Amniotic epithelial cell (primary cell): Measurements from ENCODE around the gene PRSS35.
"Not testable (repeated sequence)": the region's sequence is repeated elsewhere in the genome, so short reads cannot be mapped to it uniquely, and the experiment has no call there.

Source experiments
- DNase-seq: peaks from one replicate; pipeline ENCODE4 v3.0.0-alpha.2; 2010; ENCODE audit warnings: low read depth

PRSS35 gene, protein sequence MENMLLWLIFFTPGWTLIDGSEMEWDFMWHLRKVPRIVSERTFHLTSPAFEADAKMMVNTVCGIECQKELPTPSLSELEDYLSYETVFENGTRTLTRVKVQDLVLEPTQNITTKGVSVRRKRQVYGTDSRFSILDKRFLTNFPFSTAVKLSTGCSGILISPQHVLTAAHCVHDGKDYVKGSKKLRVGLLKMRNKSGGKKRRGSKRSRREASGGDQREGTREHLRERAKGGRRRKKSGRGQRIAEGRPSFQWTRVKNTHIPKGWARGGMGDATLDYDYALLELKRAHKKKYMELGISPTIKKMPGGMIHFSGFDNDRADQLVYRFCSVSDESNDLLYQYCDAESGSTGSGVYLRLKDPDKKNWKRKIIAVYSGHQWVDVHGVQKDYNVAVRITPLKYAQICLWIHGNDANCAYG

GRCh38 chr6:83511901-83512681 is at the start of gene PRSS35:
Gene PRSS35 (plus strand): TSS chr6:83512534. CDS start chr6:83523442, 10,908 bp downstream.
- peak; percentile 37 for DNase-seq

- DNase-seq = peak; percentile 76
Measured at GRCh38 chr6:83463886-83464285, 48.4 kb upstream of the PRSS35 start.

- DNase-seq = peak; percentile 38
Measured at GRCh38 chr6:83464381-83465140, 47.8 kb upstream of the PRSS35 start.

DNA sequence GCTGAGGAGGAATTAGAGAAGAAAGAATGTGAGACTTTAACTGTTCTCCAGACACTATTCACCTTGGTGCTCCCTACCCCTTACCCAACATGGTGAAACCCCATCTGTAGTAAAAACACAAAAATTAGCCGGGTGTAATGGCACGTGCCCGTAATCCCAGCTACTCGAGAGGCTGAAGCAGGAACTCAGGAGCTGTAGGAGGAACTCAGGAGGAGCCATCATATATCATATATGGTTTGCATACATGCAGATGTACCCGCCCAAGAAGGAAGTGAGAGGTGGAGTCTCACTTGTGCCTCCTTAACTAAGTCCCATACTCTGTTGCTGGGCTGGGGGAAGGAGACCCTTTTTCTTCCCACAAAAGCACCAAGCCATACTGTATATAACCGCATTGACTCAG is 46.0 kb upstream of the PRSS35 start:
- no peak for DNase-seq

DNA sequence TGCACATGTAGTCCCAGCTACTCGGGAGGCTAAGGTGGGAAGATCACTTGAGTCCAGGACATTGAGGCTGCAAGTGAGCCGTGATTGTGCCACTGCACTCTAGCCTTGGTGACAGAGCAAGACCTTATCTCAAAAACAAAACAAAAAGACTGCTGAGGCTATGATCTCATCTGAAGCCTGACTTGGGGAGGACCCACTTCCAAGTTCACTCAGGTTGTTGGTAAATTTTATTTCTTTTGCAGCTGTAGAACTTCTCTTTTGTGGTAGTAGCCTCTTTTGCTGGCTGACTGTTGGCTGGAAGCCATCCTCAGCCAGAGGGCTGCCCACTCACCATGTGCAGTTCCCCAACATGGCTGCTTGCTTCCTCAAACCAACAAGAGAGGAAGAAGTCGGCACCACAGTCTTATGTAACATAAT is 44.7 kb upstream of the PRSS35 start:
- no peak for DNase-seq

- DNase-seq = no peak
Measured at GRCh38 chr6:83470001-83470400, 42.3 kb upstream of the PRSS35 start.

GRCh38 chr6:83470587-83470986 is 41.7 kb upstream of the PRSS35 start:
- no peak for DNase-seq

DNA sequence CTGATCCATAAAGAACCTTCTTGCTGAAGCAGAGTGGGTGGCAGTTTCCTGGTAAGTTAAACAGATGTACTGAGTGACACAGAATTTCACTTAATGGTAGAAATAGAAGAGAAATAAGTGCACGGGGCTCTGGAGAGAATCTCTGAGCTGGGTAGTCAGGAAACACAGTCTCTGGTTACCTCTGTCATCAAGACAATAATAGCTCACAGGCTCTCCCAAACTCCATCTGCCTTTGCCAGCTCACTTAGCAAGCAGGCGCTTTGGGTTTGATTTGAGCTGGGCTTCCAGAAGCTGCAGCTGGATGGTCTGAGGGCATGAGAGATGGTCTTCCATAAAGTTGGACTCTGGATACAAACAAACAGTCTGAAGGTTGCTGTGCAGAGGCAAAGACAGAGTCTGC is 39.6 kb upstream of the PRSS35 start:
- no peak for DNase-seq

DNA sequence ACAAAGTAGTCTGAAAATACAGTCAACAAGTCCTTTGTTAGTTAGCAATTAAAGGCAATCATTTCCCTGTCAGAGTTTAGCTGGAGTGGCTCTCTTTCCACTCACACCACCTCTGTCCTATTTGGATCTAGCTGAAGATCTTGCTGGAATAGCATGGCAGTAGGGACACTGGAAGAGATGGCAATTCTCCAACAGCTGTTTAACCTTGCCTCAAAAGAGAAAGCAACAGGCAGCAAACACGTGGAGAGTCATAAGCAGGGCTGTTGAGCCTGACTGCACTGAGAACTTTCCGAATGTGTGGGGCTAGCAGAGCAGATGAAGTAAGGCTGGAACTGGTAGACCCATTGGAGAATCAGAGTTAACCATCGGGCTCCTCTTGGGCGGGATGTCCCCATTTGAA is 38.0 kb upstream of the PRSS35 start:
- DNase-seq = peak; percentile 6

- DNase-seq = no peak
Measured at GRCh38 chr6:83476971-83477370, 35.4 kb upstream of the PRSS35 start.

- DNase-seq = no peak
Measured at GRCh38 chr6:83479389-83479788, 32.9 kb upstream of the PRSS35 start.

DNA sequence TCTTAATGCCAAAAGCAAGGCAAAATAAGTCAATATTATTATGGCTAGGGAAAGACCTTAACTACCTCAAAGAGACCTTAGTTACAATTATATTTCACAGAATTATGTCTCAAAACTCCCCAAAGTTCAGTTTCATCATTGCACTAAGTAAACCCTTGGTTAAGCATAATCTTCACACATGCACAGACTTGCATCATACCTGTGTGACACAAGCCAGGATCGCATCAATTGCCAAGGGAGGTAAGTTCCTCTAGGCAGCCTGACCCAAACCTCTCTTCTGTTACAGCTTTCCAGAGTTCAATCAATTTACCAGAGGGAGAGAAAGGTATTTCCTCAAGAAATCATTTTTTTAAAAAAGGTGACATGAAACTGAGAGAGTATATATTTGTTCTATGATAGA is 31.9 kb upstream of the PRSS35 start:
- peak; percentile 5 for DNase-seq

DNA sequence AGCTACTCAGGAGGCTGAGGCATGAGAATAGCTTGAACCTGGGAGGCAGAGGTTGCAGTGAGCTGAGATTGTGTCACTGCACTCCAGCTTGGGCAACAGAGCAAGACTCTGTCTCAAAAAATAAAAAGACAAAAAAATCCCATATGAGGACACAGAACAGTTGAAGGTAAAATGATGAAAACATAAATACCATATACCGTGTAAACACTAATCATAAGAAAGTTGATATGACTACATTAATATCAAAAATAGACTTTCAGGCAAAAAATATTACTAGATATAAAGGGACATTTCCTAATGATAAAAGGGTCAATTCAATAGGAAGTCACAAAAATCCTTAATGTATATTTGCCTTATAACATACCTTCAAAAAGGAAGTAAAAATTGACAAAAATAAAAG is 30.4 kb upstream of the PRSS35 start:
- DNase-seq = not testable (repeated sequence)

- DNase-seq = no peak
Measured at GRCh38 chr6:83488448-83488847, 23.9 kb upstream of the PRSS35 start.

DNA sequence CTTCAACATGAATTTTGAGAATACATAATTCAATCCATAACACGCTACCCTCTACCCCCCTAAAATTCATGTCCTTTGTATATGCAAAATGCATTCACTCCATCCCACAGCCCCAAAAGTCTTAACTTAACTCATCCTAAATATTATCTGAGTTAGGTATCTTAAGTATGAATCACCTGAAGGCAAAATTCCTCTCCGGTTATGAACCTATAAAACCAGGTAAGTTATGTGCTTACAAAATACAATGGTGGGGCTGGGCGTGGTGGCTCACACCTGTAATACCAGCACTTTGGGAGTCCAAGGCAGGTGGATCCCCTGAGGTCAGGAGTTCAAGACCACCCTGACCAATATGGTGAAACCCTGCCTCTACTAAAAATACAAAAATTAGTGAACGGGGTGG is 23.5 kb upstream of the PRSS35 start:
- no peak for DNase-seq

- no peak for DNase-seq
Measured at GRCh38 chr6:83490217-83490807, 22.0 kb upstream of the PRSS35 start.

GRCh38 chr6:83505356-83505755 is 7.0 kb upstream of the PRSS35 start:
- no peak for DNase-seq

- DNase-seq = peak; percentile 64
Measured at GRCh38 chr6:83509441-83509840, 2.9 kb upstream of the PRSS35 start.

DNA sequence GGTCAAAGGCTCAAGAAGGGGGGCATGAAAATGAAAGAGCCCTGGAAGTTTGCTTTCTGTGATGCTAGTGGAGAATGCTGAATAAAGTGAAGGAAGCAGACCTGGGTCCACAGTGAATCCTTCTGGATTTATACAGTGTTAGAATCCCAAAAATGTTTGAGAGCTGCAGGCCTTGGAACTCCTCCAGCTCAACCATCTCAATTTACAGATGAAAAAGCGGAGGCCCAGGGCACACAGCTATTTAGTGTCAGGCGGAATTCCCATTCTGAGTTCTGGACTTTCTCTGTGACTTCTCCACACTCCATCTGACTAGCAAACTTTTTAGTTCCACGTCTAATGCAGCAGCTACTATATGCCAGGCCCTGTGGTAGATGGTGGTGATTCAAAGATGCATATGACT is 1.5 kb upstream of the PRSS35 start:
- no peak for DNase-seq

DNA sequence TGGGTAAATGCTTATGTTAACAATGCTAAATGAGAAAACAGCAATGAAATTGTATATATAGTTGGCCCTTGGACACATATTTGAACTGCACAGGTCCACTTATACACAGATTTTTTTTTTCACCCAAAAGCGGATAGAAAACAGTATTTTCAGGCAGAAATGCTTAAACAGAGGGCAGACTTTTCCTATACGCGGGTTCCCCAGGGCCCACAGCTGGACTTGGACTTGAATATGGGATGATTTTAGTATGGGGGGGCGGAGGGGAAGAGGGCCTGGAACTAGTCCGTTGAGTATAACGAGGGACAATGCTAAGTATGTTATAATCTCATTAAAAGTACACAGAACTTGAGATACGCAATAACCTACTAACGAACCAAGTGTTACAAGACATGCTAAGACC is 1.1 kb upstream of the PRSS35 start:
- no peak for DNase-seq

DNA sequence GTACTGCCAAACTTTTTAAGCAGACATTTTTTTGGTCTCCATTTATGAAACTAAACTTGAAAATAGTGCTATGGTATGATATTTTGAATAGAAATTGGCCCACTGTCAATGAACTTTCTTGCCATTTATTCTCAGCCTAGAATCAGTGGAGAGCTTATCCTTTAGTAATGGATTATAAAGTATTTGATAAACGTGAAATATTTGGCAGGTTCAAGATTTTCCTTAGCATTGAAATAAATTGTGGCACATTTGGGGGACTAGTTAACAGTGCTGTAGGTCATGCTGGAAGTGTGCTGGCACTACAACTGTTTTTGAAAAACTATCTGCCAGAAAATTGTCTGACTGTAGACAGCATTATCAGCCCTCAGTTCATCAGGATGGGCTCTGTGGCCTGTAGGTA is 2.1 kb downstream of the PRSS35 start:
- no peak for DNase-seq

DNA sequence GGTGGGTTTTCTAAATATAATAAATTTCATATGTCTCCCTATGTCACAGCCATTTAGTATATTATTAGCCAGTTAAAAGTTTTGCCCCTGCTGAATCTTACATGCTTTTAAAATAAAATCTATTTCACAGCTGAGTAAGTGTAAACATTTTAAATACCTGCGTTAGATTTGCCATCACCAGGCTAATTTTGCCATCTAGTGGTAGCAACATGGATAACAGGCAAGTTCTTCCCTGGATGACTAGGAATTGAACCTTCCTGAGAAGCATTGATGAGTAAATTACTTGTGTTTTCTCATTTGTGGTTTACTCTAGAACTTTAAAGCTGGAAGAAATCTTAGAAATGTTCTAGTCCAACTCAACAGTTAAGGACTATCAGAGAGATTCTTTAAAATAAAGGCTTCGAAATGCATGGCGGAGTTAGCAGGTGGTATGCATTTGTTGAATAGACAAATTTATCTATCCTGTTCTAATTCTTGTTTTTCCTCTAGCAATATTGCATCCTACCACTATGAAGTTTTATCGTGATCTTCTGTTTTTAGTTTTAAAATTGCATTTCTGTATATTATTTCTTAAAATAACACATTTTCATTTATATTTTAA is 2.6 kb downstream of the PRSS35 start:
- peak; percentile 61 for DNase-seq
